Transverse colon (tissue), 3 donors: ENCODE data around the gene IPO5.

Experiments
- CTCF ChIP-seq, 5 experiments: fragments of 200-600 bp in 3 of 5; fragments of 450-650 bp in 2 of 5; sonication (generic) in 3 of 5; IDR thresholded peaks; 1 replicate in 2 of 5; 2 replicates in 3 of 5; pipeline ENCODE4 v1.5.1; 2016 to 2017; ENCODE audit warnings: antibody characterized with exemption in 5 of 5, inconsistent platforms in 3 of 5, mild to moderate bottlenecking in 2 of 5, moderate library complexity in 1 of 5
- EP300 ChIP-seq: sonication (generic); formaldehyde crosslinking; IDR thresholded peaks from one replicate; pipeline ENCODE4 v1.6.1; 2017; ENCODE audit warnings: antibody characterized with exemption, low read depth
- POLR2A ChIP-seq: fragments of 450-650 bp; IDR thresholded peaks from one replicate; pipeline ENCODE4 v1.6.1; 2016; ENCODE audit warnings: antibody characterized with exemption, mild to moderate bottlenecking, moderate library complexity

- TF ChIP-seq CTCF (IDR thresholded peaks at IDR 0.05) (no peak), POLR2A (no peak), EP300 (no peak)
Measured at GRCh38 chr13:97935071-97935470, 18.4 kb upstream of the IPO5 start.
